Retina (tissue), 1 donor: ENCODE results near the gene FAM53C.
"Not testable (repeated sequence)": the region's sequence is repeated elsewhere in the genome, so short reads cannot be mapped to it uniquely, and the experiment has no call there.

Source experiments
- DNase-seq: peaks from one replicate; pipeline ENCODE4 v3.0.0-alpha.2; 2016

The FAM53C gene

DNA sequence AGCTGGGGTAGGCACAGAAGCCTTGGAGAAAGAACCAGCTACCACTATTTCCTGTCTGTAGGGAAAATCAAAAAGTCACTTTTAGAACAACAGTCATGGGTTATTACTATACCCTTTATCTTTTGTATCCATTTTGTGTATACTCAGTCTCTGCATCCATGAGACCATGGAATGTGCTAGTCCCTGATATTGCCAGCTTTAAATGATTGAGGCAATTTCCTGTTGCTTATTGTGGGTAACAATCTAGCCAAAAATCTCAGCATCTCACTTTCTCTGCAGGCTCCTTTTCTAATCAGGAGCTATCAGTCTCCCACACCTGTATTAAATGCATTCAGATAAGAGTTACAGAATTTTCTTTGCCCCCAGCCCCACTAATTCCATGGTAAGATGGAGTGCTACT, 13.5 kb downstream of the FAM53C start:
- DNase-seq, result no peak

DNA sequence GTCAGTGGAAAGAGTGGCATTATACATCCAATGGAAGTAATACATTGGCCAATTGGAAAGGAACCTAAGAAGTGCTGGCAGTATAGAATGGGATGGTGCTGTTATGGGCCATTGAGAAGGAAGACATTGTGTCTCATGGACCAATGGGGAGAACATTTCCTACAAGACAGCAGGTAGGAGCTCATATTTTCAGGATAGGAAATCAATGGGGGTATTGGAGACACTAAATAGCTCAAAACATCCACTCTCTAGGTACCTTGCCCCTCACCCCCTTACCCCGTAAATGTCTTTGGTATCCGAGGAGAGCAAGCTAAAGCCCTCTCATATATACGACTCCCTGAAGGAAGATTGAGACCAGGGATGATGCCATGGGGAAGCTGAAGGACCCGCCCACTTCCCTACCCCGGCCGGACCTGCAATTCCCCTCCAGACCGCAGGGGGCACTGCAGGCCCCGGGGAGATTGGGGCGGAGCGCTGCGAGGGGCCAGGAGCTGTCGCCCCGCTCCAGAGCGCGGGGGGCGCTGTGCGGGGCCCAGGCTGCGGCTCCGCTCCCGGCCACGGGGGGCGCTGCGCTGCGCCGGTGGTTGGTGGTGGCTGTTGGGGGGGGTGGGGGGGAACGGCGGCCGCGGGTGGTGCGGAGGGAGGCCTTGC, 14.1 kb downstream of the FAM53C start, which contains the start of gene KDM3B:
TSS of gene KDM3B (plus strand) at position 615 of the 651 bp plus-strand sequence. CDS start 111 bp downstream, outside the sequence.
- peak; percentile 96 for DNase-seq

DNA sequence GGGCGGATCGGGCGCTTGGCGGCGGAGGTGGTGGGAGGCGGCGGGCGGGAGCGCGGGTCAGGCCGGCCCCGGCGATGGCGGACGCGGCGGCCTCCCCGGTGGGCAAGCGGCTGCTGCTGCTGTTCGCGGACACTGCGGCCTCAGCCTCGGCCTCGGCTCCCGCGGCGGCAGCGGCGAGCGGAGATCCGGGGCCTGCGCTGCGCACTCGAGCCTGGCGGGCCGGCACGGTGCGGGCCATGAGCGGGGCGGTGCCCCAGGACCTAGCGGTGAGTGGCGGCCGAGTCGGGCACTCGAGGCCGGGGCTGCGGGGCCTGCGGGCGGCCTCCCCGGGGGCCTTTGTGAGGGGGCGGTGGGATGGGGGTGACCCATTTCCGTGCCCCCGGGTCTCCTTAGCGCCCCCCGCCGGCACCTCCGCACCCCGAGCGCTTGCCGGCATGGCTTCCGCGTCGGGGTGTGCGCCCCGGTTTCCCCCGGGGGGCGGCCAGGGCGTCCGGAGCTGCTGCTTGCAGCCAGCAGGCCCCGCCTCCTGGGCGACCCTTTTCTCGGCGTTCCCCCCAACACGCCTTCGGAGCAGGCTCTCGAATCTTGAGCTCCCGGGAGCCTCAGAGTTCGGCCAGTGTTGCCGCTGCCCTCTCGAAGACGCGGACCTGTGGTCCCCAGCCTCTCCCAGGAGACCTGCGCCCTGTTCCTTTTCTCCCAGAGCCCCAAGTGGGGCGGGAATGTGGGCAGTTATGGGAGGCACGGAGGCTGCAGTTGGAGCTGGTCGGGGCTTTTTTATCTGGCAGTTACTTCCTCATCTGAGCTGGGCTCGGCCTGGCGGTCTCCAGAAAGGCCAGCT, 14.9 kb downstream of the FAM53C start:
- peak; percentile 84 for DNase-seq

DNA sequence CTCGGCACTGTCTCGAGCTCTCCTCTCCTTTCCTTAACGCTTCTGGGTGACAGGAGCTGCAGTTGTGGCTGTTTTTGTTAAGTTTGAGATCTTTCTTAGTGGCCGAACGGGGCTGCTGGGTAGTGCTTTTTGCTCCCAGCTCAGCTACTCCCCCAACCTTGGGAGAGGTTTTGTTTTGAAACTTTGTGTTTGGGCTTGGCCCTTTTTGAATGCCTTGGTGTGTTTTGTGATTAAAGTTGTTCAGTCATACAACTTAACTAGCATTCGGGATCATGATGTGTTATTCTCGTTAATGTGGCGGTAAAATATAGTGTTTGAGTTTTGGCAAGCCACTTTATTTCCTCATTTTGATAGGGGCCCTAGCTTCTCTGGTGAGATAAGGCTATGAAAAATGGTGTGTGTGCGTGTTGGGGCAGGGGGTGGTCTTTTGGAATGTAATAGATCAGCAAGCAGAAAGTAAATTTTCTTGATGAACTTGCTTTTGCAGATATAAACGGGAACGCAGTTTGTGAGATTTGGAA, 15.6 kb downstream of the FAM53C start:
- DNase-seq, result no peak

DNA sequence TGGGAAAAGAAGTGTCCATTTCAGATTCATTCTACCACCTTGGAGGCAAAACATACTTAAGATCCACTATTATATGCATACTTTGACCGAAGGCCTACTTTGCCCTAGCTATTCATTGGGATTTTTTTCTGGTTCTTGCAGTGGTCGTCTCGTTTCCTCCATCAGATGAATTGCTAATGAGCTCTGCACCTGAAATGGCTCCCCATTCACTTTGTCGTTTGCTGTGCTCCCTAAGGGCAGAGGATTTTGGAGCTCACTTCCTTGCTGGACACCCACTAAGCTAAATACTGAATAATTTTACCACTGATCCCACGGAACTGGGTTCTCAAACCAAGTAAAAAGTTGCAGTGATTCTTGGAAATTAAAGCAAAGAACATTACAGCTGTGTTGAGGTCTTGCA, 16.3 kb downstream of the FAM53C start:
- peak; percentile 17 for DNase-seq

DNA sequence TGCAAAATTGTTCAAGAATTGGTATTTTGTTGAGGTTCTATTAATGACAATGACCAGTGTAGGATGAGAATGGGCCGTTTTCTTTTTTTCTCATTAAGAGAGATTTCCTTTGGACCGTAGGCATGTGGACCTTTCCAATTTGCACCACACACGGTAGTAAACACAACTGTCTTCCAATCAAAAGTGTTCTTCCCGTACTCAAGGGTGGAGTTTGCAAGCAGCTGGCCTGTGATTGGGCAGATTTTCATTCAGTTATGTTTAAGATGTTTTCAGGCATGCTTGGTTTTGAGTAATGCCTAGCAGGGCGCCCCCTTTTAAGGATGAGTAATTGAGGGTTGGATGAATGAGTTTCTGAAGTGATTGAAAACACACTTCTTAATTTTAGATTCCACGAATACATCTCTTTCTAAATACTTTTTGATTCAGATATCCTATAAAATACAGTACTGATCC, 16.9 kb downstream of the FAM53C start:
- peak; percentile 34 for DNase-seq

DNA sequence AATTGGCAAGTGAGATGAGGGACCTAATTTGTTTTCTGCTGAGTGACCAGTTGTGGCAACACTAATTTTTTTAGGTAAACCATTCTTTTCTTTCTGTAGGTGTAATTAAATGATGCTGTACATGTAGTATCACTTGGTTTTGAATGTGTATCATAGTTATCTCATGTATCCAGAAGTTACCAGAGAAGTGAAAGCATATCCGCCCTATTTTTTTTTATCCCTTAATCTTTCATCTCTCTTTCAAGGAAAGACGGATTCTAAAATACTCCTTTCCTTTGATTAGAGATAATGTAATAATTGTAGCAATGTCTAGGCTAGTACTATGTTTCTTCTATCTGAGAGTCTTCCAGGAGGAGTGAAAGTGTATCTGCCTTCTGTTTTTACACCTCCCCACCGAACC, 21.6 kb downstream of the FAM53C start:
- no peak for DNase-seq

DNA sequence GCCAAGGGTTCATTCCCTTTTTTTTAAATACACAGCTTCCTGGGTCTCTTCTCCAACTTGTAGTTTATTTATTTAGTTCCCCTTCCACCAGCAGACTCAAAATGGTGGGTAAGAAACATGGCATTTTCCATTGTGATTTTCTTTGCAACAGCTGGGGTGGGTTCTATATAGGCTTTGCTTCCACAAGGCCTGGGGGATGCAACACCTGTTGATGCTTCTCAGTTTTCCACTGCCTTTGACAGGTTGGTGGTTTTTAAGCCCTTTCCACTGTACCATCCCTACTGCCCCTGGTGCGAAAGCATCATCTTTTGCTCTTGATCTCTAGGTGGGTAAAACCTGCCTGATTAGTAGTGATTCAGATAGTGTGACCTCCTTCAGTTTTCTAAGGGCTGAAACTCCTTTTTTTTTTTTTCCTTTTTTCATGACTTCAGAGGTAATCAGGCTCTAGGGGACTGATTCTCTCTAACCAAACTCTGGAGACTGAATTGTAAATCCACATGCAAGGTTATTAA, 22.9 kb downstream of the FAM53C start:
- DNase-seq, result no peak

DNA sequence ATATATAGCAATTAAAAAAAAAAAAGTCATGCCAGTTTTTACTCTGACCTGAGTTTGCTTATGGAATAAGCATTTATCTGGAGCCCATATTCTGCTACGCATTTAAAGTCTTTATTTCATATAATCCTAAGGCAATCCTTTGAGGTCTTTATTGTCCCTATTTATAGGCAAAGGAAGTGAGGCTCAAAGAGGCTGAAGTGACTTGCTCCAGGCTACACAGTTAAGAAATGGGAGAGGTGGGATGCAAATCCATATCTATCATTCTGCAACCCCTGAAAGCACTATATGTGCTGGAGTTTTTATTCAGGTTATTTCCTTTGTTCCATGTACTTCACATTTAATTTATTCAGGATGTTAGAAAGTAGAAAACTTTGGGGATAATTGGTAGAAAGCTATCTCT, 26.5 kb downstream of the FAM53C start:
- DNase-seq, result no peak

DNA sequence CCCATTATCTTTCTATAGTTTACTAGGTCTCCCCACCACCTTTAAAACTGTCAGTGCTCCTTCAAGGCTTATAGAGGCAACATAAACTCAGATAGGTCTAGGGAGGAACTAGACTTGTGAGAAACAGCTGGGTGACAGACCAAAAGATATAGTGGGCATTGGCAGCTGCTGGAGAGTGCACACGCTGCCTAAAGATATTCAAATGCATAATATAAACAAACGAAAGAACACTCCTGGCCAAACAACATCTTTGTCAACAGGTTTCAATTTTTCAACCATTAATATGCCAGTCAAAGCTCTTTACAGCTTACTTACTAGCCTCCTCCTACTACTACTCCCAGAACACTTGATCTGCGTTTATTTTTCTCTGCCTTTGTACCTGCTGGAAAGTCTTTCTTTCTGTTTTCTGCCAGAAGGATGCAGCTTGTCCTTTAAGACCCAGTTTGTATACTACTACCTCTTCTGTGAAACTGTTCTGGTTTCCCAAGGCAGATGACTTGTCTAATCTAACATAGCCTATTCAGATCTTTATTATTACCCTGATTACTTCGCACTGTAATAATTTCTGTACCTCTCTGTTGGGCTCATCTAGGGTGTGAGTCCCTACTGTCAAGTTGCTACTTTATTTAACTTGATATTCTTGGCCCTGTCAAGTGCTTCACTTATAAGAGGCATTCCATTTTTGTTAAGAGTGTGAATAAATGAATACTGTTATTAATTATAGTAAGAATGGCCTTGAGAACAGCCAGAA, 28.7 kb downstream of the FAM53C start:
- DNase-seq, result no peak

DNA sequence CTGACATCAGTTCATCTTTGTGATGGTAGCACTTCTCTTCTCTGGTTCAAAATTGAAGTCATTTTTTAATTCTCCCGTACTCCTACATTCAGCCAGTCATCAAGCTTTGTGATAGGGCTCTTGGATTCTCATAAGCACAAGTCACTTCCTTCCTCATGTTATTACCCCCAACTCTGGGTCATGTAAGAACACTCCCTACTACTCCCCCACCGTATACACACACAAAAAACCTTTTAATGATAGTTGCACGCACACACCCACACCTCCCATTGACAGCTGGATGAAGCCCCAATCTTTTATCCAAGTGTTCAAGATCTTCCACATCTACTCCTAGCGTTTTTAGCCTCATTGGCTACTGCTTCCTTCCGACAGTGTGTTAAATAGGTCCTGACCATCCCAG, 31.2 kb downstream of the FAM53C start:
- DNase-seq, result no peak

DNA sequence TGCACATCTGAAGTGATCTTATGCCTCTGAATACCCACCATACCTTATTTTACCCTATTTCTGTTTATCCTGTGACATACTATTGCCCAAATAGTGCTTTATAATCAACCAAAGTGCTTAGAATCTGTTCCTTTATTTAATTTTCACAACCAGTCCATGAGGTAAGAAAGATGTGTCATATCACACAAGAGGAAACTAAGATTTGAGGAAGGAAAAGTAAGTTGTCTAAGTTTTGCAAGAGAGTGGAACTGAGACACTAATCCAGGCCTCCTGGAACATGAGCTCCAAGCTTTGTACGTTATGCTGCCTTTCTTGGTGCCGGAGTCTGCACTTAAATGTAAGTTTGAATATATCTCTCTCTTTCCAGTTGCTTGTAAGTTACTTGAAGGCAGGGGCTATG, 31.6 kb downstream of the FAM53C start:
- DNase-seq, result no peak

DNA sequence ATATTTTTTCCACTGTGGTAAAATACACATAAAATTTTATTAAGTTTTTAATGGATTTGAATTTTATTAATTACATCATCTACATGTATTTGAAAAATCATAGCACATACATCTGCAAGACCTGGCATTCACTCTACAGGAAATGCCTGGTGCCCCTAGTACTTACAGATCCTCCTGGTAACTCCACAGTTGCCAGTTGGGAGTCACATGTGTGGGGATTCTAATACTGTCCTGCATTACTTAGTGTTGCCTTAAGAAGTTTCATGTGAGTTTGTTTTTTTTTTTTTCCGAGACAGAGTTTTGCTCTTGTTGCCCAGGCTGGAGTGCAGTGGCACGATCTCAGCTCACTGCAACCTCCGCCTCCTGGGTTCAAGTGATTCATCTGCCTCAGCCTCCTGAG, 32.5 kb downstream of the FAM53C start:
- DNase-seq, result no peak

DNA sequence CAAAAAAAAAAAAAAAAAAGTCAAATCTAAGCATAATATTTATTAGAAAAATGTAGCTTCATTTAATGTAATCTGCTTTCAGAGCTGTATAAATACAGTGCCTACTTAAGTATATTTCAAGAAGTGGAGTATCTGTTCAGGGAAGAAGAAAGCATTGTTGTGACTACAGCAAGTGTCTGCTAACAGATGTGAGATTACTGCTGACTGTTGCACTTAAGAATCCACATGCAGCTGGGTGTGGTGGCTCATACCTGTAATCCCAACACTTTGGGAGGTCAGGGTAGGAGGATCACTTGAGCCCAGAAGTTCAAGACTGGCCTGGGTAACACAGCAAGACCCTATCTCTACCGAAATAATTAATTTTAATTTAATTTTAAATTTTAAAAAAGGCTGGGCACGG, 33.4 kb downstream of the FAM53C start:
- no peak for DNase-seq

DNA sequence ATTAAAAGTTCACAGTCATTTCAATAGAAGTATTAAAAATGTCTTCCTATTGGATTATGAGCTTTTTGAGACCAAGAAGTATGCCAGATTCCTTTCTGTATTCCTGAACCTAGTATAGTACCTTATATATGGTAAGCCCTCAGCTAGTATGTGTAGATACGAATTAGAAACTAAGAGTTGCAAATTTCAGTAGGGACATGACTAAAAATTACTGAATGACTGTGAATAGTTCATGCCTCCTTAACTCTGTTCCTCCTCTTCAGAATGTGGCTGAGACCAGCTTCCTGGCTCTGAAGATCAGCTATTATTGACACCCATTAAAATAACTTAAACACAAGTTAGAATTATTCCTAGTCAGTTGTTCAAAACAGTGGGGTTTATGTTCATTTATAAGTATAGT, 34.2 kb downstream of the FAM53C start:
- no peak for DNase-seq

DNA sequence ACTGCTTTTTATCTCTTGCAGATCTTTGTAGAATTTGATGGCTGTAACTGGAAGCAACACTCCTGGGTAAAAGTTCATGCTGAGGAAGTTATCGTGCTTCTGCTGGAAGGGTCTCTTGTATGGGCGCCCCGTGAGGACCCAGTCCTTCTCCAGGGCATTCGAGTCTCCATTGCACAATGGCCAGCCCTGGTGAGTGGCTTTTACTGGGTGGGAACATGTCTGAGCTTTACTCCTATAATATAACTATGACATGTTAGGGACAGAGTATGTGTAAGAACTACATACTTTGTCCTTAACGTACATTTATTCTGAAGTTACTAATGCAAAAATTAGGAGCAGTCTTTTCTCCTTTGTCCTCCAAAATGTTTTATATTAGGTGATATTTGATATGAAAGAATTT, 34.6 kb downstream of the FAM53C start:
- DNase-seq, result no peak

DNA sequence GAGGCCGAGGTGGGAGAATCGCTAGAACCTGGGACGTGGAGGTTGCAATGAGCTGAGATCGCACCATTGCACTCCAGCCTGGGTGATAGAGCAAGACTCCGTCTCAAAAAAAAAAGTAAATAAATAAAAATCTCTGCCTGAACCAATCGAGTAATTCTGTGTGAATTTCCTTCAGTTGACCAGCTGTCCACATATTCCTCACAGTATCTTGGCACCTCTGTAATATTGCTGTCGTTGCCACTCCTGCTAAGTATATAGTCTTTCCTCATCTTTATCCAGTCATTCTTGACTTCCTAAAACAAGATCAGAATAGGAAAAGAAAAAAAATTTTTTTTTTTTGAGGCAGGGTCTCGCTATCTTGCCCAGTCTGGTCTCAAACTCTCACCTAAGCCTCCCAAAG, 44.3 kb downstream of the FAM53C start:
- no peak for DNase-seq

DNA sequence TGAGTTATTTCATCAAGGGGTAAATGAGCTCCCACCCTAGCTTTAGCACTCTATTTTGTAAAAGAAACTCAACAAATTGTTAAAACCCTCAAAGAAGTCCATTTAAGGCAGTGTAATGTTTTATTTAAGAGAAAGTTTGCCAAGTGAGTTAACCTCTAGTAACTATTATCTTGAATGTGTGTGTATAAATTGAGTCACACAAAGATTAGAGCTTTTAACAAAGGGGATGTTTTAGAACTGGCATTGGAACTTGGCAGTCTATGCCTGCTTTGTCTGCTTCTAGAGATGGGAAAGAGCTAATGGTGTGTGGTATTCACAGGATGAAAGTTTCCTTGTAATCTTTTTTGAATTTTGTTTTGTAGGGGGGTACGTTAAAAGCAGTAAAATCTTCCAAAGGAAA, 47.6 kb downstream of the FAM53C start:
- no peak for DNase-seq

DNA sequence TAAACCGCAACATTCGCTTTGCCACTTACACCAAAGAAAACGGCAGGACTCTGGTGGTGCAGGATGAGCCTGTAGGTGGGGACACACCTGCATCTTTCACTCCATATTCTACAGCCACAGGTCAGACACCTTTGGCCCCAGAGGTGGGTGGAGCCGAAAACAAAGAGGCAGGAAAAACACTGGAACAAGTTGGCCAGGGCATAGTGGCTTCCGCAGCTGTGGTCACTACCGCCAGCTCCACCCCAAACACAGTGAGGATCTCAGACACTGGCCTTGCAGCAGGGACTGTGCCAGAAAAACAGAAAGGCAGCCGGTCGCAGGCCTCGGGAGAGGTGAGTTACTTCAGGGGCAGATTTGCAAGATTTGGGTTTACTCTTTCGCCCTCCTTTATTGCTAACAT, 48.2 kb downstream of the FAM53C start:
- no peak for DNase-seq

DNA sequence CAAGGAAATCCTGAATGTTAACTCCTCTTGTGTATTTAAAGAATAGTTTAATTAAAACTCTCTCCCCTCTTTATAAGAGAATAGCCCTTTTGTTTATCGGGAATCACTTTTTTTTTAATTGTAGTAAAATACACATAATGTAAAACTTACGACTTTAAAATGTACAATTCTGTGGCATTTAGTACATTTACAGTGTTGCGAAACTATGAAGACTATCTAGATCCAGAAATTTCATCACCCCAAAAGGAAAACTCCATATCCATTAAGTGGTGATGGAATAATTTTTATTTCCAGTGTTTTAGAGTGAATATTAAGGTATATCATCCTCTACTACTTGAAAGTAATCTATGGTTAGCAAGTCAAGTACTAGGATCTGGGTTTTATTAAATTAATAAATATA, 51.3 kb downstream of the FAM53C start:
- DNase-seq, result no peak

DNA sequence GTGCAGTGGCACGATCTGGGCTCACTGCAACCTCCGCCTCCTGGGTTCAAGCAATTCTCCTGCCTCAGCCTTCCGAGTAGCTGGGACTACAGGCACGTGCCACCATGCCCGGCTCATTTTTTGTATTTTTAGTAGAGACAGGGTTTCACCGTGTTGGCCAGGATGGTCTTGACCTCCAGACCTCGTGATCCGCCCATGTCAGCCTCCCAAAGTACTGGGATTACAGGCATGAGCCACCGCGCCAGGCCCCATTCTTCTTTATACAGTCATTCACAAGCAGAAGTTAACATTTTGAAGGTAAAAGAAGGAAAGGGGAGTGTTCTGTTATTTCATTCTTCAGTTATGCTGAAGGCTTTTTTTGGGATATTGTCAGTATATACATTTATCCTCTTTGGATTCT, 51.8 kb downstream of the FAM53C start:
- DNase-seq, result not testable (repeated sequence)

DNA sequence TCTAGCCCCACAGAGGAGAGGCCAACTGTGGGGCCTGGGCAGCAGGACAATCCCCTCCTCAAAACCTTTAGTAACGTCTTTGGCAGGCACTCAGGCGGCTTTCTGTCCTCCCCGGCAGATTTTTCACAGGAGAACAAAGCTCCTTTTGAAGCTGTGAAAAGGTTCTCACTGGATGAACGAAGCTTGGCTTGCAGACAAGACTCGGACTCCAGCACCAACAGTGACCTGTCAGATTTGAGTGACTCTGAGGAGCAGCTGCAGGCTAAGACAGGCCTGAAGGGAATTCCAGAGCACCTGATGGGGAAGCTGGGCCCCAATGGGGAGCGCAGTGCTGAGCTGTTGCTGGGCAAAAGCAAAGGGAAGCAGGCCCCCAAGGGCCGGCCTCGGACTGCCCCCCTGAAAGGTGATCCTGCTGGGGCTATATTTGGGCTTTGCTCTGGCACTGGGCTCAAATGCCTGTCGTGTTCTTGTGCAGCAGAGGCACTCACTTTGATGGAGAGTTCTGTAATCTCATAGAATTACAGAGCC, 53.9 kb downstream of the FAM53C start:
- DNase-seq, result no peak
